Type B pancreatic cell (in vitro differentiated cells): ENCODE measurements around the gene TMED10. TPM values are rescaled to one million over a fixed set of nuclear protein-coding genes. Genes with fewer than 3 reads are reported as not detected.

Source experiments
- DNase-seq: peaks from one replicate; pipeline ENCODE4 v3.0.0; 2021; ENCODE audit warnings: mixed read lengths; ENCODE audit not compliant: unreplicated experiment; ENCODE audit errors: extremely low spot score
- H3K27ac Mint-ChIP-seq: 2 replicates; pipeline ENCODE4 v1.8.0; 2021; ENCODE audit warnings: mild to moderate bottlenecking, mixed read lengths
- H3K27me3 Mint-ChIP-seq: 2 replicates; pipeline ENCODE4 v1.8.0; 2021; ENCODE audit warnings: mixed read lengths
- H3K36me3 Mint-ChIP-seq: 2 replicates; pipeline ENCODE4 v1.8.0; 2021; ENCODE audit warnings: mixed read lengths
- H3K4me1 Mint-ChIP-seq: one replicate; pipeline ENCODE4 v1.8.0; 2021; ENCODE audit warnings: mixed read lengths; ENCODE audit not compliant: unreplicated experiment
- H3K4me3 Mint-ChIP-seq: 2 replicates; pipeline ENCODE4 v1.8.0; 2021; ENCODE audit warnings: mild to moderate bottlenecking, mixed read lengths
- H3K9me3 Mint-ChIP-seq: 2 replicates; pipeline ENCODE4 v1.8.0; 2021; ENCODE audit warnings: mixed read lengths
- CTCF ChIP-seq: fragments of 200-600 bp; sonication (generic); conservative IDR thresholded peaks from 2 replicates; pipeline ENCODE4 v1.5.0; 2021; ENCODE audit warnings: antibody characterized with exemption, mild to moderate bottlenecking
- long read RNA-seq: library from polyadenylated mRNA; unstranded; transcript quantifications from one replicate; pipeline ENCODE4 v2.0.0, GENCODE V29; 2020
- total RNA-seq: library from RNA; stranded (reverse); gene quantifications from 2 replicates; pipeline ENCODE4 v1.2.1, GENCODE V29; 2021; ENCODE audit warnings: low replicate concordance

Gene TMED10
- total RNA-seq: 273 and 303 TPM in 2 replicates
- long read RNA-seq, full-length matches to known transcripts: 482 of 517 reads
- long read RNA-seq, partial matches to known transcripts: 2 of 517 reads
- long read RNA-seq, other reads (novel, unspliced or antisense): 33 of 517 reads

DNA sequence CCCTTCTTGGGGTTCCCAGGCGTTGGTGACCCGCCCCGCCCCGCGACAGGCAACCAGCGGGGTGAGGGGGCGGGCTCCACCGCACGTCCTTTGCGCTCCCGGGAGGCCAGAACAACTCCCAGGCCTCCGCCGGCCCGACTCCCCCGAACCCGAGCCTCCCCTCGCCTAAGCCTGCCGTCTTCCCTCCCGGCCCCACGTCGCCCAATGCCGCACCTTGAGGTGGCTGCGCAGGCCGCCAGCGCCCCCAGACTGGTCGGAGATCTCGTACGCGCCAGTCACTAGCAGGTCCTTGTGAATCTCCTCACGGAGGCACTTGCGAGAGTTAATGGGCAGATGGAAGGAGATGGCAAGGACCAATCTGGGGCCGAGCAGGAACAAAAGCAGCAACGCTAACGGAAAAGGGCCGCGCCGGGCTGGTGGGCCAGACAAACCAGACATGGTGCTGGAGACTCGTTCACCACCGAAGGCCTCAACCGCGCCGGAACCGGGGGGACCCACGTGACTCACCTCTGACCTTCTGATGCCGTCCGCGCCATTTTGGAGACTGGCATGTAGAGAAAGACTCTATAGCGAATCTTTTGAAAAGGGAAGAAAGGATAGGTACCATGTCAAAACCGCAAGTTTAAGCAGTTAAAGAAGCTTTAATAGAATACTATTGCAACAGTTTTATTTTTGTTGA lies at the start of gene TMED10:
Gene TMED10 (minus strand): TSS at position 471 of the 679 bp plus-strand sequence. CDS start 33 bp downstream, at position 438.
- Mint-ChIP-seq H3K27ac (peak within 1 kb of the TSS; percentile 99), H3K9me3 (no peaks in the 10 kb centered on the region)
- peak; percentile 90 for DNase-seq

GRCh38 chr14:75224561-75224960 lies 48.1 kb upstream of the TMED10 start:
- no peak overlapping the region for H3K27ac Mint-ChIP-seq
- H3K4me3 Mint-ChIP-seq: no peak overlapping the region
- TF ChIP-seq CTCF: no peak
- H3K9me3 Mint-ChIP-seq: no peaks in the 10 kb centered on the region
- H3K36me3 Mint-ChIP-seq: no peaks in the 10 kb centered on the region
- H3K27me3 Mint-ChIP-seq: no peaks in the 10 kb centered on the region
- no peak for DNase-seq
- H3K4me1 Mint-ChIP-seq: peaks cover 7% of the 10 kb centered on the region

More for the DNA sequence above, at the start of gene TMED10:
- Mint-ChIP-seq H3K27me3 (no peaks in the 10 kb centered on the region), H3K4me3 (peak within 1 kb of the TSS; percentile 96), H3K36me3 (no peaks in the 10 kb centered on the region), H3K4me1 (peaks cover 26% of the 10 kb centered on the region)
- no peak for TF ChIP-seq CTCF

DNA sequence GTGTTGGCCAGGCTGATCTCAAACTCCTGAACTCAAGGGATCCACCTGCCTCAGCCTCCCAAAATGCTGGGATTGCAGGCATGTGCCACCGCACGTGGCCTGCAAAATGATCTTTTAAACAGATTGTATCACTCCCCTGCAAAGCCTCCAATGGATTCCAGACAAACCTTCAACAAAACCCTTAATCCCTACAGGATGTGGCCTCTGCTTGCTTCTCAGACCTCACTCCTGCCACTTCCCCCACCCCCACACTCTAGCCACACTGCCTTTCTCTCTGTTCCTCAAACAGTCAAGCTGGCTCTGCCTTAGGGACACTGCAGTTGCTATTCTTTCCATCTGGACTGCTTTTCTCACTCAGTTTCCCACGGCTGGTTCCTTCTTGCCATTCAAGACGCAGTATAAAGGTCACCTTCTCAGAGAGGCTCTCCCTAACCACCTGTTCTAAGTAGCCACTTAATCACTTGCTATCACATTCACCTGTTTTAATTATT lies 47.3 kb upstream of the TMED10 start:
- peak overlapping the region; percentile 32 for H3K27ac Mint-ChIP-seq
- H3K9me3 Mint-ChIP-seq: no peaks in the 10 kb centered on the region
- H3K27me3 Mint-ChIP-seq: no peaks in the 10 kb centered on the region
- TF ChIP-seq CTCF: no peak
- H3K4me3 Mint-ChIP-seq: no peak overlapping the region
- H3K4me1 Mint-ChIP-seq: peaks cover 7% of the 10 kb centered on the region
- H3K36me3 Mint-ChIP-seq: no peaks in the 10 kb centered on the region
- no peak for DNase-seq

DNA sequence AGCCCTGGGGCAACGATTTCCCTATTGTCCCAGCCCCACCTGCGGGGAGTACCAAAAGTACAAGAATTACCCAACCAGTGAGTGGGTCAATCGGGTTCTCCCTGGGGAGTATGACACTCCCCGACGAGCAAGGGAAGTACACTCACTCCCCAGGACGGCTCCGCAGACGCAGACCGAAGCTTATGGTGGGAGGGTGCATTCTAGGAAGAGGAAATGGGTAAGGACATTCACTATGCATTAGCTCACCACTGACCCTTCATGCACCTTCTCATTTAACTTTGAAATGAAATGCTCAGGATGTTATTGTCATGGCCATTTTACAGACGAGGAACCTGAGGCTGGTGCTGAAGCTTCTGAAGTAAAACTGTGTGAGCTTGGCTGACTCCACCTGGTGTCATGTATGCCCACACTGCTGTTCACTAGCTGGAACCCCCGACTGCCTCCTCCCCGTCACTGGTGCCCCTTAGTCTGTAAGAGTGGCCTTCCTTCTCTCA lies 45.8 kb upstream of the TMED10 start:
- no peak overlapping the region for H3K27ac Mint-ChIP-seq
- peaks cover 5% of the 10 kb centered on the region for H3K27me3 Mint-ChIP-seq
- no peak for TF ChIP-seq CTCF
- H3K36me3 Mint-ChIP-seq: no peaks in the 10 kb centered on the region
- no peaks in the 10 kb centered on the region for H3K9me3 Mint-ChIP-seq
- H3K4me3 Mint-ChIP-seq: no peak overlapping the region
- peaks cover 7% of the 10 kb centered on the region for H3K4me1 Mint-ChIP-seq
- DNase-seq: no peak

- Mint-ChIP-seq H3K4me3 (no peak overlapping the region), H3K4me1 (peaks cover 7% of the 10 kb centered on the region), H3K27ac (no peak overlapping the region), H3K9me3 (no peaks in the 10 kb centered on the region), H3K36me3 (no peaks in the 10 kb centered on the region), H3K27me3 (peaks cover 5% of the 10 kb centered on the region)
- DNase-seq: no peak
- no peak for TF ChIP-seq CTCF
These were observed 45.4 kb upstream of the TMED10 start for GRCh38 chr14:75221797-75222196.
